Astrocyte (in vitro differentiated cells and primary cell): ENCODE results near the gene IL13RA2.

ENCODE experiments used
- EZH2 ChIP-seq: IDR thresholded peaks from 2 replicates; pipeline ENCODE4 v1.6.1; 2012; ENCODE audit warnings: mild to moderate bottlenecking, low read length, inconsistent platforms; ENCODE audit not compliant: insufficient read depth
- TF ChIP-seq, protein P1 (sequence below): IDR thresholded peaks from 2 replicates; pipeline ENCODE4 v1.5.1; 2011; ENCODE audit warnings: low read depth, mild to moderate bottlenecking, inconsistent platforms, low read length, moderate library complexity; ENCODE audit not compliant: insufficient read depth

DNA sequence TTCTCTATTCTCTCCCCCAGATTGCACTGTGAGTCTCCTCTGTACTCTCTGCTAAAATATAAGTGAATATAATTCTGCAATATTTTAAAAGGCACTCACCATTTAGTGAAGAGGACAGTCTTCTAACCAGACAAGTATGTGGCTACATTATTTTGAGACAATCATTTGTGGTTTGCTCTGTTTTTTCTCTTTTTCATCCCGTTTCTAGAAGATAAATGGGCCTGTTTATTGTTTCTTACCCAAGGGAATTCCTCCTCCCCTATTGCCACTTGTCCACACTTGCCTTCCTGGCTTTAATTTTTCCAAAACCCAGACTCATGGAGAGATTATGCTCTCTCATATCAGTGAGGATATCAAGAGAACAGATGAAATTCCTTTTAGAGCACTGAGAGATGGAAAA, 18.6 kb upstream of the IL13RA2 start:
- TF ChIP-seq, protein P1, sequence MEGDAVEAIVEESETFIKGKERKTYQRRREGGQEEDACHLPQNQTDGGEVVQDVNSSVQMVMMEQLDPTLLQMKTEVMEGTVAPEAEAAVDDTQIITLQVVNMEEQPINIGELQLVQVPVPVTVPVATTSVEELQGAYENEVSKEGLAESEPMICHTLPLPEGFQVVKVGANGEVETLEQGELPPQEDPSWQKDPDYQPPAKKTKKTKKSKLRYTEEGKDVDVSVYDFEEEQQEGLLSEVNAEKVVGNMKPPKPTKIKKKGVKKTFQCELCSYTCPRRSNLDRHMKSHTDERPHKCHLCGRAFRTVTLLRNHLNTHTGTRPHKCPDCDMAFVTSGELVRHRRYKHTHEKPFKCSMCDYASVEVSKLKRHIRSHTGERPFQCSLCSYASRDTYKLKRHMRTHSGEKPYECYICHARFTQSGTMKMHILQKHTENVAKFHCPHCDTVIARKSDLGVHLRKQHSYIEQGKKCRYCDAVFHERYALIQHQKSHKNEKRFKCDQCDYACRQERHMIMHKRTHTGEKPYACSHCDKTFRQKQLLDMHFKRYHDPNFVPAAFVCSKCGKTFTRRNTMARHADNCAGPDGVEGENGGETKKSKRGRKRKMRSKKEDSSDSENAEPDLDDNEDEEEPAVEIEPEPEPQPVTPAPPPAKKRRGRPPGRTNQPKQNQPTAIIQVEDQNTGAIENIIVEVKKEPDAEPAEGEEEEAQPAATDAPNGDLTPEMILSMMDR, result no peak
- TF ChIP-seq EZH2, result no peak
